ENCODE results near the gene SCGN.

SCGN gene

GRCh38 chr6:25652007-25652515, at the start of gene SCGN:
Gene SCGN, plus strand, starts transcription at chr6:25652215. Its CDS starts 189 bp downstream, at chr6:25652404.
- no peaks in the 10 kb centered on the region for H3K27me3 ChIP-seq
- H3K4me2 ChIP-seq: no peak within 1 kb of the TSS
- no peak within 1 kb of the TSS for H3K4me3 ChIP-seq

GRCh38 chr6:25602674-25602982, 49.4 kb upstream of the SCGN start:
- TF ChIP-seq Cebpa-rat (IDR thresholded peaks at IDR 0.05): no peak
- no peaks in the 10 kb centered on the region for H4K20me1 ChIP-seq
- H3K9me3 ChIP-seq (replicated peaks in 1 of 11): no peaks in the 10 kb centered on the region

More at GRCh38 chr6:25652007-25652515, at the start of gene SCGN:
- Histone ChIP-seq H3K9me3 (replicated peaks in 1 of 11) (no peaks in the 10 kb centered on the region), H3K4me1 (peaks cover 0 to 6% (median 0%) of the 10 kb centered on the region in 10 experiments; a peak in 1 of 20 replicates), H3K9ac (no peak within 1 kb of the TSS), H4K20me1 (no peaks in the 10 kb centered on the region; a peak in 2 of 22 replicates), H3K27ac (no peak within 1 kb of the TSS), H3K36me3 (no peaks in the 10 kb centered on the region)
- TF ChIP-seq Cebpa-rat (IDR thresholded peaks at IDR 0.05): no peak

GRCh38 chr6:25603251-25603650, 48.8 kb upstream of the SCGN start:
- Histone ChIP-seq H4K20me1 (no peaks in the 10 kb centered on the region), H3K4me3 (no peak overlapping the region), H3K4me2 (no peak overlapping the region), H3K4me1 (peaks cover 0 to 9% (median 7%) of the 10 kb centered on the region in 10 experiments; a peak in 7 of 20 replicates), H3K36me3 (no peaks in the 10 kb centered on the region), H3K27ac (no peak overlapping the region), H3K27me3 (no peaks in the 10 kb centered on the region), H3K9ac (no peak overlapping the region; a peak in 1 of 22 replicates), H3K9me3 (replicated peaks in 1 of 11) (no peaks in the 10 kb centered on the region)
- no peak for TF ChIP-seq Cebpa-rat (IDR thresholded peaks at IDR 0.05)

More at GRCh38 chr6:25602674-25602982, 49.4 kb upstream of the SCGN start:
- Histone ChIP-seq H3K36me3 (no peaks in the 10 kb centered on the region), H3K4me2 (no peak overlapping the region), H3K4me1 (peaks cover 0 to 5% (median 4%) of the 10 kb centered on the region in 10 experiments; a peak in 7 of 20 replicates), H3K27me3 (no peaks in the 10 kb centered on the region), H3K9ac (no peak overlapping the region), H3K27ac (no peak overlapping the region), H3K4me3 (no peak overlapping the region)

GRCh38 chr6:25606151-25606550, 45.9 kb upstream of the SCGN start:
- no peak overlapping the region for H3K9ac ChIP-seq
- H3K4me2 ChIP-seq: no peak overlapping the region
- H3K36me3 ChIP-seq: no peaks in the 10 kb centered on the region
- H3K9me3 ChIP-seq (replicated peaks in 1 of 11): no peaks in the 10 kb centered on the region
- TF ChIP-seq Cebpa-rat (IDR thresholded peaks at IDR 0.05): no peak
- H3K4me3 ChIP-seq: no peak overlapping the region
- H3K27ac ChIP-seq: no peak overlapping the region
- H3K27me3 ChIP-seq: no peaks in the 10 kb centered on the region
- H4K20me1 ChIP-seq: no peaks in the 10 kb centered on the region
- peaks cover 0 to 9% (median 7%) of the 10 kb centered on the region in 10 experiments; a peak in 7 of 20 replicates for H3K4me1 ChIP-seq

- no peak for TF ChIP-seq Cebpa-rat (IDR thresholded peaks at IDR 0.05)
- no peak overlapping the region for H3K9ac ChIP-seq
- no peak overlapping the region for H3K27ac ChIP-seq
- H3K4me1 ChIP-seq: peaks cover 0 to 9% (median 7%) of the 10 kb centered on the region in 10 experiments; a peak in 7 of 20 replicates
- H3K4me3 ChIP-seq: no peak overlapping the region
- no peaks in the 10 kb centered on the region for H3K27me3 ChIP-seq
- no peaks in the 10 kb centered on the region for H3K36me3 ChIP-seq
- H3K4me2 ChIP-seq: no peak overlapping the region
- no peaks in the 10 kb centered on the region for H4K20me1 ChIP-seq
- H3K9me3 ChIP-seq (replicated peaks in 1 of 11): no peaks in the 10 kb centered on the region
Measured at GRCh38 chr6:25608558-25609174, 43.3 kb upstream of the SCGN start.

- no peak overlapping the region for H3K4me3 ChIP-seq
- no peak overlapping the region for H3K9ac ChIP-seq
- no peaks in the 10 kb centered on the region for H3K36me3 ChIP-seq
- TF ChIP-seq Cebpa-rat (IDR thresholded peaks at IDR 0.05): no peak
- no peak overlapping the region for H3K27ac ChIP-seq
- no peaks in the 10 kb centered on the region for H3K9me3 ChIP-seq (replicated peaks in 1 of 11)
- H3K27me3 ChIP-seq: no peaks in the 10 kb centered on the region
- no peak overlapping the region for H3K4me2 ChIP-seq
- H3K4me1 ChIP-seq: peaks cover 0 to 4% (median 3%) of the 10 kb centered on the region in 10 experiments; a peak in 7 of 20 replicates
- H4K20me1 ChIP-seq: no peaks in the 10 kb centered on the region
Measured at GRCh38 chr6:25612666-25613065, 39.3 kb upstream of the SCGN start.

GRCh38 chr6:25613415-25613814, 38.6 kb upstream of the SCGN start:
- TF ChIP-seq Cebpa-rat (IDR thresholded peaks at IDR 0.05): no peak
- H3K36me3 ChIP-seq: no peaks in the 10 kb centered on the region
- H3K4me3 ChIP-seq: no peak overlapping the region
- H4K20me1 ChIP-seq: no peaks in the 10 kb centered on the region
- no peaks in the 10 kb centered on the region for H3K9me3 ChIP-seq (replicated peaks in 1 of 11)
- H3K4me1 ChIP-seq: peaks cover 0 to 8% (median 0%) of the 10 kb centered on the region in 10 experiments; a peak in 4 of 20 replicates
- H3K27ac ChIP-seq: no peak overlapping the region
- H3K4me2 ChIP-seq: no peak overlapping the region
- no peak overlapping the region for H3K9ac ChIP-seq
- H3K27me3 ChIP-seq: peaks cover 0 to 1% (median 0%) of the 10 kb centered on the region in 11 experiments; a peak in 1 of 22 replicates

- no peak for TF ChIP-seq Cebpa-rat (IDR thresholded peaks at IDR 0.05)
- H3K27ac ChIP-seq: no peak overlapping the region
- no peak overlapping the region for H3K9ac ChIP-seq
- no peaks in the 10 kb centered on the region for H4K20me1 ChIP-seq
- H3K4me2 ChIP-seq: no peak overlapping the region
- H3K9me3 ChIP-seq (replicated peaks in 1 of 11): no peaks in the 10 kb centered on the region
- peaks cover 0 to 8% (median 0%) of the 10 kb centered on the region in 11 experiments; a peak in 7 of 22 replicates for H3K27me3 ChIP-seq
- H3K36me3 ChIP-seq: no peaks in the 10 kb centered on the region
- peaks cover 0 to 14% (median 0%) of the 10 kb centered on the region in 10 experiments; a peak in 4 of 20 replicates for H3K4me1 ChIP-seq
- no peak overlapping the region for H3K4me3 ChIP-seq
Measured at GRCh38 chr6:25614052-25614451, 38.0 kb upstream of the SCGN start.

GRCh38 chr6:25615471-25615870, 36.5 kb upstream of the SCGN start:
- Histone ChIP-seq H3K36me3 (no peaks in the 10 kb centered on the region), H3K27ac (no peak overlapping the region), H3K27me3 (peaks cover 0 to 13% (median 0%) of the 10 kb centered on the region in 11 experiments; a peak in 8 of 22 replicates), H4K20me1 (no peaks in the 10 kb centered on the region), H3K9me3 (replicated peaks in 1 of 11) (no peaks in the 10 kb centered on the region), H3K4me2 (no peak overlapping the region), H3K4me3 (no peak overlapping the region), H3K4me1 (peaks cover 0 to 23% (median 0%) of the 10 kb centered on the region in 10 experiments; a peak in 4 of 20 replicates), H3K9ac (no peak overlapping the region)
- no peak for TF ChIP-seq Cebpa-rat (IDR thresholded peaks at IDR 0.05)
